OCI-LY7 (cell line): ENCODE results near the gene PCDHGA7.

ENCODE experiments used
- CTCF ChIP-seq: fragments of 200-600 bp; sonication (generic); conservative IDR thresholded peaks from 2 replicates; pipeline ENCODE4 v1.5.1; 2014; ENCODE audit warnings: mild to moderate bottlenecking, antibody characterized with exemption, low read length, moderate library complexity, mixed read lengths
- EZH2phosphoT487 ChIP-seq: fragments of 200-600 bp; sonication (generic); IDR thresholded peaks from 2 replicates; pipeline ENCODE4 v1.6.1; 2018; ENCODE audit warnings: low read depth, borderline replicate concordance, mild to moderate bottlenecking, mixed run types, antibody characterized with exemption, low read length, moderate library complexity, mixed read lengths

GRCh38 chr5:141421489-141421855, 38.9 kb downstream of the PCDHGA7 start:
- TF ChIP-seq CTCF = no peak
- no peak for TF ChIP-seq EZH2phosphoT487
